PC-9 (cell line): ENCODE results near the gene AGO1. TPM values are rescaled to one million over a fixed set of nuclear protein-coding genes. Genes with fewer than 3 reads are reported as not detected.
"Not testable (repeated sequence)": the region's sequence is repeated elsewhere in the genome, so short reads cannot be mapped to it uniquely, and the experiment has no call there.

ENCODE experiments used
- BruUV-seq: library from RNA; stranded (reverse); fragments of 400-500 nt; replicated peaks from 2 replicates; lab custom pipeline; 2021; lab: Mats Ljungman, UMichigan
- CTCF ChIA-PET: fragments of 300-600 bp; sonication (Branson Sonifier 250); formaldehyde crosslinking; loops from one replicate; lab custom pipeline; 2022; ENCODE audit warnings: antibody characterized with exemption; lab: Charles Lee
- POLR2A ChIA-PET: fragments of 300-600 bp; sonication (Branson Sonifier 250); formaldehyde crosslinking; loops from one replicate; lab custom pipeline; 2022; ENCODE audit warnings: antibody characterized with exemption; ENCODE audit not compliant: unreplicated experiment; lab: Charles Lee
- DNase-seq, 2 experiments: peaks; one replicate each; pipeline versions ENCODE4 v3.0.0 to v3.0.0-alpha.2; 2015 to 2022; ENCODE audit warnings: mixed read lengths in 1 of 2
- H2AFZ ChIP-seq: fragments of 200-600 bp; sonication (generic); 2 replicates; pipeline ENCODE4 v1.8.1; 2017; ENCODE audit warnings: antibody characterized with exemption
- H3F3A ChIP-seq: fragments of 200-600 bp; sonication (generic); 2 replicates; pipeline ENCODE4 v1.8.1; 2017; ENCODE audit warnings: antibody characterized with exemption, mild to moderate bottlenecking, low read depth; ENCODE audit not compliant: insufficient read depth
- H3K27ac ChIP-seq: fragments of 200-600 bp; sonication (generic); 2 replicates; pipeline ENCODE4 v1.6.1; 2016; ENCODE audit warnings: mixed run types
- H3K27me3 ChIP-seq: fragments of 200-600 bp; sonication (generic); 2 replicates; pipeline ENCODE4 v1.6.1; 2016; ENCODE audit warnings: low read depth, mixed run types; ENCODE audit not compliant: insufficient read depth
- H3K36me3 ChIP-seq: fragments of 200-600 bp; sonication (generic); 2 replicates; pipeline ENCODE4 v1.6.1; 2016; ENCODE audit warnings: low read depth, mixed run types
- H3K4me1 ChIP-seq: fragments of 200-600 bp; sonication (generic); replicated peaks from 2 replicates; pipeline ENCODE4 v1.6.1; 2016; ENCODE audit warnings: mixed run types; ENCODE audit not compliant: insufficient read depth
- H3K4me2 ChIP-seq: fragments of 200-600 bp; sonication (generic); 2 replicates; pipeline ENCODE4 v1.6.1; 2017; ENCODE audit warnings: mixed run types
- H3K4me3 ChIP-seq: fragments of 200-600 bp; sonication (generic); 2 replicates; pipeline ENCODE4 v1.6.1; 2016; ENCODE audit warnings: mixed run types
- H3K79me2 ChIP-seq: fragments of 200-600 bp; sonication (generic); 2 replicates; pipeline ENCODE4 v1.6.1; 2017; ENCODE audit warnings: low read depth, mixed run types
- H3K9me2 ChIP-seq: fragments of 200-600 bp; sonication (generic); 2 replicates; pipeline ENCODE4 v1.8.1; 2017; ENCODE audit warnings: mild to moderate bottlenecking; ENCODE audit not compliant: insufficient read depth
- H3K9me3 ChIP-seq: fragments of 200-600 bp; sonication (generic); 2 replicates; pipeline ENCODE4 v1.8.1; 2016; ENCODE audit warnings: low read depth; ENCODE audit not compliant: insufficient read depth
- H4K20me1 ChIP-seq: fragments of 200-600 bp; sonication (generic); 2 replicates; pipeline ENCODE4 v1.8.1; 2017; ENCODE audit not compliant: insufficient read depth
- CTCF ChIP-seq: fragments of 200-600 bp; sonication (generic); conservative IDR thresholded peaks from 2 replicates; pipeline ENCODE4 v1.6.1; 2017; ENCODE audit warnings: mixed run types, antibody characterized with exemption, mild to moderate bottlenecking, moderate library complexity
- EZH2 ChIP-seq: fragments of 200-600 bp; sonication (generic); IDR thresholded peaks from 2 replicates; pipeline ENCODE4 v1.8.0; 2017; ENCODE audit warnings: antibody characterized with exemption, low read depth
- intact Hi-C: fragments of 100-400 bp; cut with micrococcal nuclease; formaldehyde crosslinking; loops from one replicate; pipeline ENCODE4 v1.10.0; 2022; ENCODE audit not compliant: unreplicated experiment
- total RNA-seq: library from RNA; stranded (reverse); gene quantifications from 2 replicates; pipeline ENCODE4 v1.2.3, GENCODE V29; 2021

The AGO1 gene
- total RNA-seq, 1 experiment from 2014 or later = 66.0 TPM

GRCh38 chr1:35959304-35959703, 76.3 kb downstream of the AGO1 start:
- Histone ChIP-seq H3K4me3 (no peak overlapping the region), H3K9me2 (no peaks in the 10 kb centered on the region), H3K36me3 (no peaks in the 10 kb centered on the region; the same call in 1 of the 2 replicates), H3K9me3 (no peaks in the 10 kb centered on the region), H2AFZ (no peak overlapping the region), H3K4me2 (no peak overlapping the region), H3K27ac (no peak overlapping the region), H3K27me3 (no peaks in the 10 kb centered on the region), H3K4me1 (no peaks in the 10 kb centered on the region), H3K79me2 (no peaks in the 10 kb centered on the region; the same call in 1 of the 2 replicates), H4K20me1 (peaks cover 5% of the 10 kb centered on the region), H3F3A (no peaks in the 10 kb centered on the region)
- POLR2A ChIA-PET = no interaction called here
- intact Hi-C loops = no loop called here
- DNase-seq = no peak
- TF ChIP-seq CTCF = no peak
- no peak for TF ChIP-seq EZH2
- CTCF ChIA-PET = no interaction called here
- no TSS peak for BruUV-seq

GRCh38 chr1:35962952-35963351, 79.9 kb downstream of the AGO1 start:
- BruUV-seq = no TSS peak
- intact Hi-C loops = no loop called here
- POLR2A ChIA-PET = no interaction called here
- Histone ChIP-seq H2AFZ (no peak overlapping the region), H3K27ac (no peak overlapping the region), H3K9me3 (no peaks in the 10 kb centered on the region), H3K4me2 (no peak overlapping the region), H3K79me2 (0 out of 2 replicates have a peak, but pooled peaks cover 2% of the 10 kb centered on the region), H3F3A (no peaks in the 10 kb centered on the region), H3K9me2 (no peaks in the 10 kb centered on the region; the same call in 1 of the 2 replicates), H3K4me1 (no peaks in the 10 kb centered on the region), H4K20me1 (peaks cover 11% of the 10 kb centered on the region), H3K4me3 (no peak overlapping the region), H3K36me3 (peaks cover 4% of the 10 kb centered on the region), H3K27me3 (no peaks in the 10 kb centered on the region)
- DNase-seq = no peak
- TF ChIP-seq EZH2 (no peak), CTCF (no peak)
- CTCF ChIA-PET = no interaction called here

GRCh38 chr1:35964277-35964676, 81.3 kb downstream of the AGO1 start:
- H3K9me2 ChIP-seq, DNase-seq, H3K36me3 ChIP-seq, H3K4me3 ChIP-seq, H3K27ac ChIP-seq, BruUV-seq, H3K4me2 ChIP-seq, H3K4me1 ChIP-seq, H3K27me3 ChIP-seq, H3F3A ChIP-seq, CTCF ChIA-PET, H2AFZ ChIP-seq, H3K79me2 ChIP-seq, H3K9me3 ChIP-seq, intact Hi-C loops: not testable (repeated sequence)
- POLR2A ChIA-PET = interaction anchor here (0.7 kb wide), 1 partner anchor 241 kb away, joined by 3 read pairs; no protein-coding TSS in a partner anchor
- H4K20me1 ChIP-seq = peaks cover 13% of the 10 kb centered on the region

GRCh38 chr1:35968396-35968795, 85.4 kb downstream of the AGO1 start:
- no peak for DNase-seq
- Histone ChIP-seq H3K27ac (no peak overlapping the region), H3K79me2 (0 out of 2 replicates have a peak, but pooled peaks cover 6% of the 10 kb centered on the region), H3F3A (no peaks in the 10 kb centered on the region), H2AFZ (no peak overlapping the region), H3K4me3 (no peak overlapping the region), H3K36me3 (peaks cover 11% of the 10 kb centered on the region; the same call in 1 of the 2 replicates), H3K4me2 (no peak overlapping the region), H3K4me1 (no peaks in the 10 kb centered on the region), H3K27me3 (no peaks in the 10 kb centered on the region), H3K9me2 (no peaks in the 10 kb centered on the region; the same call in 1 of the 2 replicates), H3K9me3 (no peaks in the 10 kb centered on the region), H4K20me1 (peaks cover 10% of the 10 kb centered on the region)
- ChIA-PET CTCF (no interaction called here), POLR2A (no interaction called here)
- BruUV-seq = no TSS peak
- intact Hi-C loops = no loop called here
- TF ChIP-seq CTCF (no peak), EZH2 (no peak)
